ENCODE data around the gene ADSL. TPM values are rescaled to one million over a fixed set of nuclear protein-coding genes. Genes with fewer than 3 reads are reported as not detected.

ADSL gene
- total RNA-seq, 1 donor from 2014 or later: 83.4 TPM

DNA sequence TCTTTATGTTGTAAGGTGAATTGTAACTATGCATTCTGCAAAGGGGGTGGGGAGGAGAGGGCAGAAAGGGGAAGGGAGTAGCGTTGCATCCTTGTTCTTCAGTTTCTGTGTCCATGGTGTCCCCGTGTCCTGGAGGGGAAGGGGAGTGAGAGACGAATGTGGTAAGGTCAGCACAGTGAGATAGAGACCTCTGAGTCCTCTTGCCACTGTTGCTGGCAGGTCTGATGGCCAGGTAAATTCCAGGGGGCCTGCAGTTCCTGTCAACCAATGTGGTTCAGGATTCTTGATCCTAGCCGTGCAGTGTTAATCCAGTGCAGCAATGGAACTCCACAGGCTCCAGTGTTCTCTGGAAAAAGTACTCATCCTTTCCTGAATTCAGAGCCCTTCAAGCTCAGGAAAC is 14.6 kb upstream of the ADSL start:
- TF ChIP-seq EZH2 (IDR thresholded peaks at IDR 0.05; ENCODE audit: insufficient read depth, low read length) (no peak), CTCF (IDR thresholded peaks at IDR 0.05; ENCODE audit: insufficient read depth, low read depth, low read length) (no peak)
- Histone ChIP-seq H3K4me3 (ENCODE audit: insufficient read depth, low read depth, low read length) (no peak overlapping the region), H3K4me2 (ENCODE audit: low read length) (peak overlapping the region; percentile 54), H3K27me3 (ENCODE audit: insufficient read depth, low read length) (no peaks in the 10 kb centered on the region), H3K27ac (ENCODE audit: low read depth, low read length) (no peak overlapping the region), H3K9me3 (ENCODE audit: insufficient read depth, low read depth, low read length) (no peaks in the 10 kb centered on the region), H4K20me1 (ENCODE audit: insufficient read depth, low read length) (peaks cover 7% of the 10 kb centered on the region), H3K79me2 (ENCODE audit: insufficient read depth, low read length) (no peaks in the 10 kb centered on the region), H3K4me1 (ENCODE audit: insufficient read depth, low read length) (peaks cover 20% of the 10 kb centered on the region), H3K36me3 (ENCODE audit: insufficient read depth, low read length) (peaks cover 3% of the 10 kb centered on the region), H3K9ac (ENCODE audit: low read length) (no peak overlapping the region), H2AFZ (ENCODE audit: low read depth, low read length) (no peak overlapping the region)
- peaks cover 18% of the 10 kb centered on the region for H3K4me1 Mint-ChIP-seq (ENCODE audit: low read depth, unreplicated experiment)
- no peak for FAIRE-seq
- no peaks in the 10 kb centered on the region for H3K27me3 Mint-ChIP-seq (ENCODE audit: low read depth, unreplicated experiment)
- no peak overlapping the region for H3K27ac Mint-ChIP-seq (ENCODE audit: unreplicated experiment)
- H3K4me3 Mint-ChIP-seq (ENCODE audit: unreplicated experiment): no peak overlapping the region
- peaks cover 12% of the 10 kb centered on the region for H3K36me3 Mint-ChIP-seq (ENCODE audit: low read depth, unreplicated experiment)
- DNase-seq (ENCODE audit: low read depth): no peak
- no peaks in the 10 kb centered on the region for H3K9me3 Mint-ChIP-seq (ENCODE audit: unreplicated experiment)

DNA sequence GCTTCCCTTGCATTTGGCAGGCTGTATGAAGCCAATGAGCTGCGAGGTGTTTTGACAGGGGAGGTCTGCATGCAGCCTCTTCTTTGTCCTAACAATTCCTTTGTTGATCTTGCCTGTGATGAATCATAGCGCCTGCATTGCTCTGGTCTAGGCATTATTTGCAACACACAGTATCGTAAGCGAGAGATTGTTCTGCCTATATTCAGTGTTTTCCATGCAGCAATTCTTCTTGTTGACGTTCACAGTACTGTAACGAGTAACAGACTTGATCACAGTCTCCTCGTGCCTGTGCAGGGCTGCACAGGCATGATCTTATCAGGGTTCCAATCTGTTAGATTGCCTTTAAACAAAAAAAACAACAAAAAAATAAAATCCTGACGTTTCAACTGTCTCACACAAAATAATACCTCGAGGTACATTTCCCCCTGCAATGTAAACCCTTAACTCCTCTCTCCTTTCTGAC is 13.9 kb upstream of the ADSL start:
- Histone ChIP-seq H3K9me3 (ENCODE audit: insufficient read depth, low read depth, low read length) (no peaks in the 10 kb centered on the region), H3K4me3 (ENCODE audit: insufficient read depth, low read depth, low read length) (no peak overlapping the region), H3K27me3 (ENCODE audit: insufficient read depth, low read length) (no peaks in the 10 kb centered on the region), H3K79me2 (ENCODE audit: insufficient read depth, low read length) (no peaks in the 10 kb centered on the region), H3K4me2 (ENCODE audit: low read length) (peak overlapping the region; percentile 54), H3K4me1 (ENCODE audit: insufficient read depth, low read length) (peaks cover 14% of the 10 kb centered on the region), H3K9ac (ENCODE audit: low read length) (no peak overlapping the region), H4K20me1 (ENCODE audit: insufficient read depth, low read length) (peaks cover 3% of the 10 kb centered on the region), H3K27ac (ENCODE audit: low read depth, low read length) (no peak overlapping the region), H3K36me3 (ENCODE audit: insufficient read depth, low read length) (peaks cover 3% of the 10 kb centered on the region), H2AFZ (ENCODE audit: low read depth, low read length) (no peak overlapping the region)
- peak; percentile 62 for DNase-seq (ENCODE audit: low read depth)
- H3K4me1 Mint-ChIP-seq (ENCODE audit: low read depth, unreplicated experiment): peaks cover 13% of the 10 kb centered on the region
- peak overlapping the region; percentile 2 for H3K4me3 Mint-ChIP-seq (ENCODE audit: unreplicated experiment)
- H3K27me3 Mint-ChIP-seq (ENCODE audit: low read depth, unreplicated experiment): no peaks in the 10 kb centered on the region
- H3K9me3 Mint-ChIP-seq (ENCODE audit: unreplicated experiment): no peaks in the 10 kb centered on the region
- FAIRE-seq: no peak
- TF ChIP-seq EZH2 (IDR thresholded peaks at IDR 0.05; ENCODE audit: insufficient read depth, low read length): no peak
- TF ChIP-seq CTCF (IDR thresholded peaks at IDR 0.05; ENCODE audit: insufficient read depth, low read depth, low read length): no peak
- H3K27ac Mint-ChIP-seq (ENCODE audit: unreplicated experiment): no peak overlapping the region
- peaks cover 12% of the 10 kb centered on the region for H3K36me3 Mint-ChIP-seq (ENCODE audit: low read depth, unreplicated experiment)

GRCh38 chr22:40334060-40334459 is 12.2 kb upstream of the ADSL start:
- Histone ChIP-seq H3K4me1 (ENCODE audit: insufficient read depth, low read length) (peaks cover 13% of the 10 kb centered on the region), H3K36me3 (ENCODE audit: insufficient read depth, low read length) (peaks cover 3% of the 10 kb centered on the region), H3K9me3 (ENCODE audit: insufficient read depth, low read depth, low read length) (no peaks in the 10 kb centered on the region), H4K20me1 (ENCODE audit: insufficient read depth, low read length) (peaks cover 3% of the 10 kb centered on the region), H3K9ac (ENCODE audit: low read length) (no peak overlapping the region), H3K4me3 (ENCODE audit: insufficient read depth, low read depth, low read length) (no peak overlapping the region), H3K4me2 (ENCODE audit: low read length) (no peak overlapping the region), H3K79me2 (ENCODE audit: insufficient read depth, low read length) (no peaks in the 10 kb centered on the region), H3K27me3 (ENCODE audit: insufficient read depth, low read length) (no peaks in the 10 kb centered on the region), H2AFZ (ENCODE audit: low read depth, low read length) (no peak overlapping the region), H3K27ac (ENCODE audit: low read depth, low read length) (no peak overlapping the region)
- H3K4me3 Mint-ChIP-seq (ENCODE audit: unreplicated experiment): no peak overlapping the region
- FAIRE-seq (no peak), DNase-seq (ENCODE audit: low read depth) (no peak)
- peaks cover 19% of the 10 kb centered on the region for H3K36me3 Mint-ChIP-seq (ENCODE audit: low read depth, unreplicated experiment)
- H3K4me1 Mint-ChIP-seq (ENCODE audit: low read depth, unreplicated experiment): peaks cover 11% of the 10 kb centered on the region
- no peaks in the 10 kb centered on the region for H3K9me3 Mint-ChIP-seq (ENCODE audit: unreplicated experiment)
- H3K27ac Mint-ChIP-seq (ENCODE audit: unreplicated experiment): peak overlapping the region; percentile 50
- TF ChIP-seq EZH2 (IDR thresholded peaks at IDR 0.05; ENCODE audit: insufficient read depth, low read length): no peak
- no peak for TF ChIP-seq CTCF (IDR thresholded peaks at IDR 0.05; ENCODE audit: insufficient read depth, low read depth, low read length)
- H3K27me3 Mint-ChIP-seq (ENCODE audit: low read depth, unreplicated experiment): no peaks in the 10 kb centered on the region

Measured in astrocyte (in vitro differentiated cells and primary cell).